Endothelial cell of hepatic sinusoid (primary cell): Measurements from ENCODE around the gene COL18A1.

ENCODE experiments used
- in situ Hi-C: cut with HindIII; loops from 2 replicates; pipeline ENCODE4 v1.10.0; 2017; ENCODE audit warnings: low sequenced_read_pairs

COL18A1 gene

GRCh38 chr21:45383111-45383614 is 21.8 kb upstream of the COL18A1 start:
- in situ Hi-C loops: no loop called here

- in situ Hi-C loops: no loop called here
These were observed 21.3 kb upstream of the COL18A1 start for GRCh38 chr21:45383615-45384201.

GRCh38 chr21:45384656-45385548 is 20.1 kb upstream of the COL18A1 start:
- in situ Hi-C loops: no loop called here

- in situ Hi-C loops: no loop called here
These were observed 19.4 kb upstream of the COL18A1 start for GRCh38 chr21:45385549-45386050.

GRCh38 chr21:45386336-45386727 is 18.6 kb upstream of the COL18A1 start:
- in situ Hi-C loops: no loop called here

GRCh38 chr21:45386728-45387371 is 18.1 kb upstream of the COL18A1 start:
- in situ Hi-C loops: no loop called here

GRCh38 chr21:45387506-45387905 is 17.5 kb upstream of the COL18A1 start:
- in situ Hi-C loops: no loop called here

GRCh38 chr21:45388011-45388521 is 16.9 kb upstream of the COL18A1 start:
- in situ Hi-C loops: no loop called here

GRCh38 chr21:45388611-45389296 is 16.2 kb upstream of the COL18A1 start:
- in situ Hi-C loops: no loop called here

- in situ Hi-C loops: no loop called here
These were observed 14.7 kb upstream of the COL18A1 start for GRCh38 chr21:45390121-45390751.

- in situ Hi-C loops: no loop called here
These were observed 13.9 kb upstream of the COL18A1 start for GRCh38 chr21:45390831-45391742.

GRCh38 chr21:45391743-45392572 is 13.0 kb upstream of the COL18A1 start:
- in situ Hi-C loops: no loop called here

- in situ Hi-C loops: no loop called here
These were observed 12.4 kb upstream of the COL18A1 start for GRCh38 chr21:45392573-45392971.

GRCh38 chr21:45393021-45393420 is 11.9 kb upstream of the COL18A1 start:
- in situ Hi-C loops: no loop called here

- in situ Hi-C loops: no loop called here
These were observed 10.9 kb upstream of the COL18A1 start for GRCh38 chr21:45393833-45394638.

- in situ Hi-C loops: no loop called here
These were observed 8.4 kb upstream of the COL18A1 start for GRCh38 chr21:45396620-45396995.

GRCh38 chr21:45397381-45397780 is 7.6 kb upstream of the COL18A1 start:
- in situ Hi-C loops: no loop called here
